OCI-LY1 (cell line): ENCODE measurements around the gene SH3BGRL3.

Experiments
- H2AFZ ChIP-seq: fragments of 200-600 bp; sonication (generic), shearing (Covaris generic); 2 replicates; pipeline ENCODE4 v1.6.0; 2014; ENCODE audit warnings: antibody characterized with exemption, mild to moderate bottlenecking, low read length
- H3F3A ChIP-seq: fragments of 200-600 bp; sonication (generic), shearing (Covaris generic); 2 replicates; pipeline ENCODE4 v1.6.0; 2014; ENCODE audit warnings: mild to moderate bottlenecking, antibody characterized with exemption, low read length, moderate library complexity; ENCODE audit not compliant: insufficient read depth
- H3K27ac ChIP-seq: fragments of 200-600 bp; sonication (generic); 2 replicates; pipeline ENCODE4 v1.5.1; 2014; ENCODE audit warnings: low read length, mixed run types, mild to moderate bottlenecking, low read depth; ENCODE audit not compliant: poor library complexity, severe bottlenecking
- H3K27me3 ChIP-seq: fragments of 200-600 bp; sonication (generic); 2 replicates; pipeline ENCODE4 v1.6.0; 2014; ENCODE audit warnings: antibody characterized with exemption, mild to moderate bottlenecking, low read length, moderate library complexity; ENCODE audit not compliant: insufficient read depth
- H3K36me3 ChIP-seq: fragments of 200-600 bp; sonication (generic); 2 replicates; pipeline ENCODE4 v1.6.1; 2014; ENCODE audit warnings: mild to moderate bottlenecking, antibody characterized with exemption, low read length, moderate library complexity, mixed read lengths; ENCODE audit not compliant: insufficient read depth
- H3K4me1 ChIP-seq: fragments of 200-600 bp; sonication (generic); 2 replicates; pipeline ENCODE4 v1.5.1; 2014; ENCODE audit warnings: mild to moderate bottlenecking, low read length, moderate library complexity; ENCODE audit not compliant: insufficient read depth, severe bottlenecking
- H3K4me2 ChIP-seq: fragments of 200-600 bp; sonication (generic), shearing (Covaris generic); 2 replicates; pipeline ENCODE4 v1.6.1; 2014; ENCODE audit warnings: low read length
- H3K4me3 ChIP-seq: fragments of 200-600 bp; sonication (generic); 2 replicates; pipeline ENCODE4 v1.5.1; 2014; ENCODE audit warnings: low read length, low read depth, mild to moderate bottlenecking, mixed read lengths; ENCODE audit not compliant: poor library complexity, severe bottlenecking
- H3K79me2 ChIP-seq: fragments of 200-600 bp; shearing (Covaris generic); 2 replicates; pipeline ENCODE4 v1.6.1; 2016; ENCODE audit warnings: mixed run types, low read length, mixed read lengths; ENCODE audit not compliant: insufficient read depth
- H3K9ac ChIP-seq: fragments of 200-600 bp; sonication (generic), shearing (Covaris generic); 2 replicates; pipeline ENCODE4 v1.6.1; 2014; ENCODE audit warnings: mild to moderate bottlenecking, low read length, mixed read lengths
- H3K9me2 ChIP-seq: fragments of 200-600 bp; sonication (generic), shearing (Covaris generic); 2 replicates; pipeline ENCODE4 v1.6.1; 2014; ENCODE audit warnings: low read depth, mild to moderate bottlenecking, low read length, mixed read lengths
- H3K9me3 ChIP-seq: fragments of 200-600 bp; shearing (Covaris generic); 2 replicates; pipeline ENCODE4 v1.6.1; 2014; ENCODE audit warnings: low read length, mixed read lengths
- H4K20me1 ChIP-seq: fragments of 200-600 bp; sonication (generic), shearing (Covaris generic); 2 replicates; pipeline ENCODE4 v1.6.0; 2016; ENCODE audit warnings: mild to moderate bottlenecking, low read length; ENCODE audit not compliant: insufficient read depth
- CTCF ChIP-seq: fragments of 200-600 bp; sonication (generic), shearing (Covaris generic); IDR thresholded peaks from 2 replicates; pipeline ENCODE4 v1.5.1; 2017; ENCODE audit warnings: mild to moderate bottlenecking, antibody characterized with exemption, low read length, moderate library complexity, mixed read lengths
- EZH2 ChIP-seq: fragments of 200-600 bp; sonication (generic), shearing (Covaris generic); IDR thresholded peaks from 2 replicates; pipeline ENCODE4 v1.8.0; 2017; ENCODE audit warnings: borderline replicate concordance, mixed run types, mild to moderate bottlenecking, antibody characterized with exemption, low read length, moderate library complexity, mixed read lengths

SH3BGRL3 gene

GRCh38 chr1:26281971-26282370 is 2.1 kb downstream of the SH3BGRL3 start:
- Histone ChIP-seq H3K79me2 (no peaks in the 10 kb centered on the region), H3K4me1 (peaks cover 67% of the 10 kb centered on the region), H3K27ac (peak overlapping the region; percentile 56), H3K36me3 (peaks cover 33% of the 10 kb centered on the region), H3K9ac (no peak overlapping the region; the same call in 1 of the 2 replicates), H3K9me3 (no peaks in the 10 kb centered on the region), H3K27me3 (no peaks in the 10 kb centered on the region), H3K9me2 (no peaks in the 10 kb centered on the region), H3K4me3 (no peak overlapping the region), H3K4me2 (peak overlapping the region; percentile 100; the same call in 1 of the 2 replicates), H3F3A (0 out of 2 replicates have a peak, but pooled peaks cover 8% of the 10 kb centered on the region), H2AFZ (no peak overlapping the region), H4K20me1 (no peaks in the 10 kb centered on the region)
- no peak for TF ChIP-seq EZH2
- TF ChIP-seq CTCF: no peak

- H3K9me2 ChIP-seq: no peaks in the 10 kb centered on the region
- 0 out of 2 replicates have a peak, but pooled peaks cover 10% of the 10 kb centered on the region for H3F3A ChIP-seq
- no peak overlapping the region for H3K27ac ChIP-seq
- H3K9ac ChIP-seq: no peak overlapping the region; the same call in 1 of the 2 replicates
- no peaks in the 10 kb centered on the region for H3K9me3 ChIP-seq
- H4K20me1 ChIP-seq: no peaks in the 10 kb centered on the region
- H2AFZ ChIP-seq: no peak overlapping the region
- no peak overlapping the region for H3K4me3 ChIP-seq
- H3K27me3 ChIP-seq: no peaks in the 10 kb centered on the region
- TF ChIP-seq EZH2: no peak
- no peak for TF ChIP-seq CTCF
- H3K79me2 ChIP-seq: no peaks in the 10 kb centered on the region
- peaks cover 28% of the 10 kb centered on the region; the same call in 1 of the 2 replicates for H3K36me3 ChIP-seq
- H3K4me2 ChIP-seq: no peak overlapping the region
- H3K4me1 ChIP-seq: peaks cover 72% of the 10 kb centered on the region
Measured at GRCh38 chr1:26282401-26282918, 2.6 kb downstream of the SH3BGRL3 start.

- TF ChIP-seq CTCF: no peak
- no peak for TF ChIP-seq EZH2
Measured at GRCh38 chr1:26283279-26283853, 3.5 kb downstream of the SH3BGRL3 start.

More at GRCh38 chr1:26283279-26283853, 3.5 kb downstream of the SH3BGRL3 start:
- H3K79me2 ChIP-seq: no peaks in the 10 kb centered on the region
- H2AFZ ChIP-seq: no peak overlapping the region
- no peak overlapping the region for H3K4me3 ChIP-seq
- no peaks in the 10 kb centered on the region for H3K9me3 ChIP-seq
- no peak overlapping the region for H3K9ac ChIP-seq
- H3K27me3 ChIP-seq: no peaks in the 10 kb centered on the region
- peak overlapping the region; percentile 100 for H3K27ac ChIP-seq
- H3K9me2 ChIP-seq: no peaks in the 10 kb centered on the region
- peaks cover 21% of the 10 kb centered on the region; the same call in 1 of the 2 replicates for H3K36me3 ChIP-seq
- peaks cover 81% of the 10 kb centered on the region for H3K4me1 ChIP-seq
- H3K4me2 ChIP-seq: no peak overlapping the region
- H4K20me1 ChIP-seq: no peaks in the 10 kb centered on the region
- H3F3A ChIP-seq: peaks cover 15% of the 10 kb centered on the region; the same call in 1 of the 2 replicates
